ENCODE data around the gene RPN2. TPM values are rescaled to one million over a fixed set of nuclear protein-coding genes. Genes with fewer than 3 reads are reported as not detected.

RPN2 gene
- polyA plus RNA-seq, 1 experiment: 834 TPM

DNA sequence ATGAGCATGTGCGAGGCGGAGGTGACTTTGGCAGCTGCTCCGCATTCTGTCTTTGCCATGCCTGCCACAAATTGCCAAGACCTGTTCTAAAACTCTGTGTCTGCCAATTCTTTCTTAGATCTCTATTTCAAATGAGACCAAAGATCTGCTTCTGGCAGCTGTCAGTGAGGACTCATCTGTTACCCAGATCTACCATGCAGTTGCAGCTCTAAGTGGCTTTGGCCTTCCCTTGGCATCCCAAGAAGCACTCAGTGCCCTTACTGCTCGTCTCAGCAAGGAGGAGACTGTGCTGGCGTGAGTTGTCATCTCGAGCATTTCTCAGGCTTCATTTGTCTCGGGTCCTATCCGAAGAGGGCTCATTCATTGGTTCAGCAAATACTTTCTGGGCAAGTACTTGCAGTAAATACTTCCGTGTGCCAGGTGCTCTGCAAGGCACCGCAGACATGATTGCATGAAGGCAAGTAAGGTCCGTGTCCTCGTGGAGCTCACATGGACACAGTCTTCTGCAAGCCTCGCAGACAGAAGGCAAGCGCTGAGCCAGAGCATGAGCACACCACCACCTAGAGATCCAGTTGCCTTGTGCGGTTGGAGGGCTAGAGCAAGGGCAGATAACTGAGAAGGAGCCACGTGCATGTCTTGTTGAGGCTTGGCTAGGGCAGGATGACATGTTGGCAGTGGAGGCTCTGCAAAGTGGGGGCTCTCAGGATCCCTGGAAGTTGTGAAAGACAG lies 20.0 kb downstream of the RPN2 start:
- ChIA-PET POLR2A (no interaction called here), CTCF (no interaction called here)
- Histone ChIP-seq H3K36me3 (ENCODE audit: control insufficient read depth, insufficient read depth, low read length) (peaks cover 7% of the 10 kb centered on the region), H3K4me3 (ENCODE audit: low read depth, low read length) (no peak overlapping the region), H3K27me3 (ENCODE audit: control insufficient read depth, insufficient read depth, low read length) (no peaks in the 10 kb centered on the region)
- DNase-seq (ENCODE audit: low read depth): no peak
- TF ChIP-seq, protein P1, sequence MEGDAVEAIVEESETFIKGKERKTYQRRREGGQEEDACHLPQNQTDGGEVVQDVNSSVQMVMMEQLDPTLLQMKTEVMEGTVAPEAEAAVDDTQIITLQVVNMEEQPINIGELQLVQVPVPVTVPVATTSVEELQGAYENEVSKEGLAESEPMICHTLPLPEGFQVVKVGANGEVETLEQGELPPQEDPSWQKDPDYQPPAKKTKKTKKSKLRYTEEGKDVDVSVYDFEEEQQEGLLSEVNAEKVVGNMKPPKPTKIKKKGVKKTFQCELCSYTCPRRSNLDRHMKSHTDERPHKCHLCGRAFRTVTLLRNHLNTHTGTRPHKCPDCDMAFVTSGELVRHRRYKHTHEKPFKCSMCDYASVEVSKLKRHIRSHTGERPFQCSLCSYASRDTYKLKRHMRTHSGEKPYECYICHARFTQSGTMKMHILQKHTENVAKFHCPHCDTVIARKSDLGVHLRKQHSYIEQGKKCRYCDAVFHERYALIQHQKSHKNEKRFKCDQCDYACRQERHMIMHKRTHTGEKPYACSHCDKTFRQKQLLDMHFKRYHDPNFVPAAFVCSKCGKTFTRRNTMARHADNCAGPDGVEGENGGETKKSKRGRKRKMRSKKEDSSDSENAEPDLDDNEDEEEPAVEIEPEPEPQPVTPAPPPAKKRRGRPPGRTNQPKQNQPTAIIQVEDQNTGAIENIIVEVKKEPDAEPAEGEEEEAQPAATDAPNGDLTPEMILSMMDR (IDR thresholded peaks at IDR 0.05; ENCODE audit: insufficient read depth, low read depth, low read length): no peak

DNA sequence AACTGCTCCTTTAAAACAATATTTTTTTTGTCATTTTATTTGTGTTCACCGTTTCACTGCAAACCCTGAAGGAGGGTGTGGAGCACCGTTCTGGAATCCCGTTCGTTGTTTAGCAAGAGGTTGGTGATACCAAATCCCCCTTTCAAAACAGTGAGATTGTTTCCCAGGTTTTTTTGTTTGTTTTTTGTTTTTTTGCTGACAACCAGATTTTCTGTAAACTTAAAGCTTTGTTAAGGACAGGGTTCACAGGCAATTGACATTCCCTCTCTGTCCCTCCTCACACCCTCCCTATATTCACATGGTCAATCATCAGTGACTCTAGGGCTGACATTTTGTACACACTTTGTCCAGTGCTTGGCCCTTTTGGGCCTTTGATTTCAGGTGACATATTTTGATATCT lies 21.2 kb downstream of the RPN2 start:
- peaks cover 14% of the 10 kb centered on the region for H3K36me3 ChIP-seq (ENCODE audit: control insufficient read depth, insufficient read depth, low read length)
- no peak for DNase-seq (ENCODE audit: low read depth)
- TF ChIP-seq, protein P1 (IDR thresholded peaks at IDR 0.05; ENCODE audit: insufficient read depth, low read depth, low read length): no peak
- H3K27me3 ChIP-seq (ENCODE audit: control insufficient read depth, insufficient read depth, low read length): no peaks in the 10 kb centered on the region
- POLR2A ChIA-PET: no interaction called here
- CTCF ChIA-PET: interaction anchor here (1.4 to 2.4 kb wide), 3 partner anchors 8 to 184 kb away, joined by 3 to 10 read pairs (median 7); no protein-coding TSS in a partner anchor
- H3K4me3 ChIP-seq (ENCODE audit: low read depth, low read length): no peak overlapping the region

DNA sequence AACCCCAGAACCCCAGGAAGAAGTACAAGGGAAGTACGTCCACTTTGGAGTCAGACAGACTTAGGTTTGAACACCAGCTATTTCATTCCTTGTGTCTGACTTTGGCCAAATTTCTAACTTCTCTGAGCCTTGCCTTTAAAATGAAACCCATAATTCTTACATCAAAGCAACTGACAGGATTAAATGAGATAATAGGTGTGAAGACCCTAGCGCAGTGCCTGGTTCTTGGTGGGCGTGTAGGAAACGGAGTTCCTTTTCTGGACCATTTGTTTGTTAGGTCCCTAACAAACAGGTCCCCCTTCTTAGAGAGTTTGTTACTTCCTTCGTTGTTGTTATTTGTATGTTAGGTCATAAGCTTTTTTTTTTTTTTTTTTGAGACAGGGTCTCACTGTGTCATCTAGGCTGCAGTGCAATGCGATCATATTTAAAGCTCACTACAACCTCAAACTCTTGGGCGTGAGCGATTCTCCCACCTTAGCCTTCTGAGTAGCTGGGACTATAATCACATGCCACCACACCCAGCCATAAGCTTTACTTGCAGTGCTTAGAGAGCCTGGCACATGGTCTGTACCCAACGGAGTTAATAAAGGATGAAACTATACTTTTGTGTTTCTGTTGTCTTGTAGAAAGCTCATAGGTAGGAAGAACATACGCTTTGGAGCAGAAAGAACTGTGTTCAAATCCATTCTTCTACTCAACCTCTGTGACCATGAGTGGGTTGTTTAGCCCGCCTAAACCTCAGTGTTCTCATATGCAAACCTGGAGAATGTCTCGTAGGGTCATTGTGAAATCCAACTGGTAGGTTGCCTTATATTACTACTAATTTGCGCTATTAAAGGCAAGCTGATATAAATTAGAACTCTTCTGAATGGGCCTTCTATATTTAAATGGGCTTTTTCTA lies 22.0 kb downstream of the RPN2 start:
- no peak overlapping the region for H3K4me3 ChIP-seq (ENCODE audit: low read depth, low read length)
- TF ChIP-seq, protein P1 (IDR thresholded peaks at IDR 0.05; ENCODE audit: insufficient read depth, low read depth, low read length): no peak
- no peaks in the 10 kb centered on the region for H3K27me3 ChIP-seq (ENCODE audit: control insufficient read depth, insufficient read depth, low read length)
- ChIA-PET POLR2A (no interaction called here), CTCF (interaction anchor here (0.9 to 2.4 kb wide), 4 partner anchors 9 to 334 kb away, joined by 3 to 10 read pairs (median 5); no protein-coding TSS in a partner anchor)
- peaks cover 14% of the 10 kb centered on the region for H3K36me3 ChIP-seq (ENCODE audit: control insufficient read depth, insufficient read depth, low read length)
- DNase-seq (ENCODE audit: low read depth): no peak

DNA sequence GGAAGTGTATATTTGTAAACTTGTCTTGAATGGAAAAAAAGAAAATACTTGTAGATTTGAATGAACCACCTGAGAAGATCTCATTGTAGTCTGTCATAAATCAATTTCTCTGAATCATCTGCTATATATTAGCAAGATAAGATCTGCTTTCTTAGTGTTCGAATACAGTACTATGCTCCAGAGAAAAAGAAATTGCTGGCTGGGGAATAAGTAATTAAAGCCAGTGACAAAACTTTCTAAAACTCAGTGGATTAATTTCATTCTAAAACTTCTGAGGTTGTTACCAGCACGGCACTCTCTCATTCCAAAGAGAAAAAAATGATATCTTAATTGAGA lies 22.7 kb downstream of the RPN2 start:
- CTCF ChIA-PET: interaction anchor here (0.9 to 2.4 kb wide), 3 partner anchors 10 to 333 kb away, joined by 3 to 10 read pairs (median 7); no protein-coding TSS in a partner anchor
- POLR2A ChIA-PET: no interaction called here
- DNase-seq (ENCODE audit: low read depth): no peak

More for the DNA sequence above, 22.7 kb downstream of the RPN2 start:
- H3K36me3 ChIP-seq (ENCODE audit: control insufficient read depth, insufficient read depth, low read length): peaks cover 14% of the 10 kb centered on the region
- TF ChIP-seq, protein P1 (IDR thresholded peaks at IDR 0.05; ENCODE audit: insufficient read depth, low read depth, low read length): no peak
- H3K27me3 ChIP-seq (ENCODE audit: control insufficient read depth, insufficient read depth, low read length): no peaks in the 10 kb centered on the region
- H3K4me3 ChIP-seq (ENCODE audit: low read depth, low read length): peak overlapping the region; percentile 26
